Thyroid gland (tissue), 4 donors: ENCODE data around the gene KCNIP1. TPM values are rescaled to one million over a fixed set of nuclear protein-coding genes. Genes with fewer than 3 reads are reported as not detected.

Experiments used
- DNase-seq, 2 donors: peaks; one replicate each; pipeline ENCODE4 v3.0.0-alpha.2; 2019
- H3K27ac ChIP-seq, 3 donors: fragments of 200-600 bp; sonication (generic); 1 replicate in 2 of 3; 2 replicates in 1 of 3; pipeline ENCODE4 v1.5.1; 2016 to 2019; ENCODE audit warnings: mild to moderate bottlenecking in 1 of 3, moderate library complexity in 1 of 3
- H3K27me3 ChIP-seq: fragments of 200-600 bp; sonication (generic); one replicate; pipeline ENCODE4 v1.5.1; 2019
- H3K36me3 ChIP-seq, 2 donors: fragments of 200-600 bp; sonication (generic); one replicate each; pipeline ENCODE4 v1.5.1; 2016 to 2019
- H3K4me1 ChIP-seq, 2 donors: fragments of 200-600 bp; sonication (generic); one replicate each; pipeline ENCODE4 v1.5.1; 2017 to 2019
- H3K4me3 ChIP-seq, 3 donors: fragments of 200-600 bp; sonication (generic); replicated peaks in 1 of 3; 1 replicate in 2 of 3; 2 replicates in 1 of 3; pipeline ENCODE4 v1.5.1; 2016; ENCODE audit warnings: mild to moderate bottlenecking in 1 of 3
- H3K9me3 ChIP-seq: fragments of 200-600 bp; sonication (generic); one replicate; pipeline ENCODE4 v1.5.1; 2017
- POLR2A ChIP-seq, 2 donors: fragments of 450-650 bp; IDR thresholded peaks; one replicate each; pipeline ENCODE4 v1.6.1; 2017; ENCODE audit warnings: antibody characterized with exemption in 2 of 2, mild to moderate bottlenecking in 2 of 2, moderate library complexity in 1 of 2
- WGBS, 2 donors: methylation state at CpG; one replicate each; pipeline ENCODE4 v1.1.5; 2017; 5-methylcytosine and 5-hydroxymethylcytosine counted together
- intact Hi-C: fragments of 100-400 bp; cut with DNase I; formaldehyde crosslinking; loops from one replicate; pipeline ENCODE4 v1.15.1; 2023
- total RNA-seq, 4 donors: library from RNA; depleted of rRNA; stranded (reverse); fragments of >200 nt; gene quantifications; one replicate each; pipeline ENCODE4 v1.2.3, GENCODE V29; 2016
- TF ChIP-seq, protein P1 (sequence below), 6 experiments: fragments of 200-600 bp in 3 of 6; fragments of 450-650 bp in 3 of 6; sonication (generic) in 3 of 6; IDR thresholded peaks; one replicate each; pipeline ENCODE4 v1.5.1; 2016 to 2019; ENCODE audit warnings: antibody characterized with exemption in 6 of 6, mild to moderate bottlenecking in 2 of 6, inconsistent platforms in 1 of 6, moderate library complexity in 1 of 6

The KCNIP1 gene
- total RNA-seq, 4 donors from 2014 or later: 0.54 to 1.7 TPM; not detected in 2

DNA sequence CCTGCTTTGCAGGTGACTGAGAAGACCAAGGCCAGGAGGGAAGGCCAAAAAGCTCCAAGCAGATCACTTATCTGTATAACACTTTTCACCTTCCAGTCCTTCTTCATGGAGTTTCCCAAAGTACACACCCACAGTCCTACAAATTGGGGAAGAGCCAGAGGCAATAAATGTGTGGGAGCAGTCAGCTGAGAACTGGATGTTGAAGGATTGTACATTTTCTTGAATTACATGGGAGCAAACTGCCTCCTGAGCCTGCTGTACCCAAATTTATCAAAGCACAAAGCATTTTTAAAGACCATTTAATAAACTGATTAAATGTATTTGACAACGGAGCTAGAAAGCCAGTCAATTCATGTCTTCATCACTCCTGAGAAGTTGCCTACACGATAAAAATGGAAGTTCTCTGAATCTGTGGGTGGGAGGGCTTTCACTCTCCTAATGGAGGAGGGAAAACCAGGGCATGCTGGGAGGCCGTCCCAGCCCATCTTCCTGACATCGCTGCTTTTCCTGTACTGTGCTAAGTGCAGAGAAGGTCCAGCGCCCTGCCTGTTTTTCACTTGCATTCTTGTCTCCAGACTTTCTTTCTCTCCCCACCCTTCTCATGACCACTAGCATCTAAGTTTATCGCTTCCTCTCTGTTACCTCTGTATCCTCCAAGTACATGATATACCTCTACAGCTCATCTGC lies 79.0 kb downstream of the KCNIP1 start:
- intact Hi-C loops: no loop called here
- DNase-seq: no peak
- Histone ChIP-seq H3K9me3 (no peaks in the 10 kb centered on the region), H3K27me3 (no peaks in the 10 kb centered on the region), H3K27ac (no peak overlapping the region), H3K4me3 (no peak overlapping the region), H3K36me3 (no peaks in the 10 kb centered on the region), H3K4me1 (no peaks in the 10 kb centered on the region)
- no peak for TF ChIP-seq POLR2A (IDR thresholded peaks at IDR 0.05)
- TF ChIP-seq, protein P1, sequence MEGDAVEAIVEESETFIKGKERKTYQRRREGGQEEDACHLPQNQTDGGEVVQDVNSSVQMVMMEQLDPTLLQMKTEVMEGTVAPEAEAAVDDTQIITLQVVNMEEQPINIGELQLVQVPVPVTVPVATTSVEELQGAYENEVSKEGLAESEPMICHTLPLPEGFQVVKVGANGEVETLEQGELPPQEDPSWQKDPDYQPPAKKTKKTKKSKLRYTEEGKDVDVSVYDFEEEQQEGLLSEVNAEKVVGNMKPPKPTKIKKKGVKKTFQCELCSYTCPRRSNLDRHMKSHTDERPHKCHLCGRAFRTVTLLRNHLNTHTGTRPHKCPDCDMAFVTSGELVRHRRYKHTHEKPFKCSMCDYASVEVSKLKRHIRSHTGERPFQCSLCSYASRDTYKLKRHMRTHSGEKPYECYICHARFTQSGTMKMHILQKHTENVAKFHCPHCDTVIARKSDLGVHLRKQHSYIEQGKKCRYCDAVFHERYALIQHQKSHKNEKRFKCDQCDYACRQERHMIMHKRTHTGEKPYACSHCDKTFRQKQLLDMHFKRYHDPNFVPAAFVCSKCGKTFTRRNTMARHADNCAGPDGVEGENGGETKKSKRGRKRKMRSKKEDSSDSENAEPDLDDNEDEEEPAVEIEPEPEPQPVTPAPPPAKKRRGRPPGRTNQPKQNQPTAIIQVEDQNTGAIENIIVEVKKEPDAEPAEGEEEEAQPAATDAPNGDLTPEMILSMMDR (IDR thresholded peaks at IDR 0.05): no peak
- 84 to 88% methylated on average over 6 of the region's 6 CpGs for WGBS, 2 donors

DNA sequence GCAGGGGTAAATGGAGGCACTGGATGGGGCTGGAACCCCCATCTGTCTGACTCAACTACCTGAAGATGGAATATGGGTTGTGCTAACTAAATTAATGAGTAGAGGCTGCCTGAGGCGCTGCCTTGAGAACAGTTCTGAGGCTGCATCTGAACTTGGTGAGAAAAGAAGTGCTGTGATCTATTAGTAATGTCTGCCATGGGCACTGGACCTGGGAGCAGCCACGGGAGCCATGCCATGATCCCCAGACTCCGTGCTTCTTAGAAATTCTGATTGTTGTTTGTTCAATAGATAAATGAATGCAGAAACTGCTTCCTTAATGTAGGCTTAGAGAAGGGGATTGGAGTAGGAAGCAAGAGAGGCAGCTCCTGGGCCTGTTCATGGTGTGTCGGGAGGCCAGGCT lies 80.2 kb downstream of the KCNIP1 start:
- no peak overlapping the region for H3K4me3 ChIP-seq
- no peaks in the 10 kb centered on the region for H3K27me3 ChIP-seq
- H3K27ac ChIP-seq: no peak overlapping the region
- no peaks in the 10 kb centered on the region for H3K36me3 ChIP-seq
- DNase-seq: no peak
- no peak for TF ChIP-seq POLR2A (IDR thresholded peaks at IDR 0.05)
- TF ChIP-seq, protein P1 (IDR thresholded peaks at IDR 0.05): no peak
- intact Hi-C loops: no loop called here
- 83 to 85% methylated on average over 4 of the region's 4 CpGs for WGBS, 2 donors
- no peaks in the 10 kb centered on the region for H3K4me1 ChIP-seq
- H3K9me3 ChIP-seq: no peaks in the 10 kb centered on the region

DNA sequence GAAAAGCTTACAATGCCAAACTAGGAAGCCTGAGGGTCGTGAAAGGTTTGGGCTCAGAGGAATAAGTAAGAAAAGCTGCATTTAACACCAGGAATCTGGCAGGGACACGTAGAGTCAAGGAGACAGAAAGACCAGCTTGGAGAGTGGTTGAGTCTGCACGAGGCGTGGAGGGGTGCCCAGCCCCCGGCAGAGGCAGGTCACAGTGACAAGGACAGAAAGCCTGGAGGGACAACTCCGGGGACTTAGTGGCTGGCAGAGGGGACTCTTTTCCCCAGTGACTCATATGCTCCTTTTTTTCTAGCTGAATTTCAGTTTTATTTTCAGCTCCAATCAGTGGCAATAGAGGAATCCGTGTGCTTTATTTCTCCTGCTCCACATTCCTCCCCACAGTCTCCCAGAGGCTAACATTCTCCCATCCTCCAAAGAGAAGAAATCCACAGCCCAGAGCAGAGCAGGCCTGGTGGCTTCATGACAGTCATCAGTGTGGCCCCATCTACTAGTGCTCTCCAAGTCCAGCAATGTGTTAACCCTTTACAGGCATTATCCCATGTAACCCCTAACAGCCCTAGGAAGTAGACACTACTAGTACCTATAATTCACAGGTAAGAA lies 80.7 kb downstream of the KCNIP1 start:
- H3K9me3 ChIP-seq: no peaks in the 10 kb centered on the region
- H3K27me3 ChIP-seq: no peaks in the 10 kb centered on the region
- intact Hi-C loops: no loop called here
- TF ChIP-seq POLR2A (IDR thresholded peaks at IDR 0.05): no peak
- TF ChIP-seq, protein P1 (IDR thresholded peaks at IDR 0.05): no peak
- H3K4me3 ChIP-seq: no peak overlapping the region
- no peaks in the 10 kb centered on the region for H3K4me1 ChIP-seq
- DNase-seq: no peak
- H3K27ac ChIP-seq: no peak overlapping the region
- no peaks in the 10 kb centered on the region for H3K36me3 ChIP-seq
- 26 to 45% methylated on average over 7 of the region's 7 CpGs for WGBS, 2 donors

DNA sequence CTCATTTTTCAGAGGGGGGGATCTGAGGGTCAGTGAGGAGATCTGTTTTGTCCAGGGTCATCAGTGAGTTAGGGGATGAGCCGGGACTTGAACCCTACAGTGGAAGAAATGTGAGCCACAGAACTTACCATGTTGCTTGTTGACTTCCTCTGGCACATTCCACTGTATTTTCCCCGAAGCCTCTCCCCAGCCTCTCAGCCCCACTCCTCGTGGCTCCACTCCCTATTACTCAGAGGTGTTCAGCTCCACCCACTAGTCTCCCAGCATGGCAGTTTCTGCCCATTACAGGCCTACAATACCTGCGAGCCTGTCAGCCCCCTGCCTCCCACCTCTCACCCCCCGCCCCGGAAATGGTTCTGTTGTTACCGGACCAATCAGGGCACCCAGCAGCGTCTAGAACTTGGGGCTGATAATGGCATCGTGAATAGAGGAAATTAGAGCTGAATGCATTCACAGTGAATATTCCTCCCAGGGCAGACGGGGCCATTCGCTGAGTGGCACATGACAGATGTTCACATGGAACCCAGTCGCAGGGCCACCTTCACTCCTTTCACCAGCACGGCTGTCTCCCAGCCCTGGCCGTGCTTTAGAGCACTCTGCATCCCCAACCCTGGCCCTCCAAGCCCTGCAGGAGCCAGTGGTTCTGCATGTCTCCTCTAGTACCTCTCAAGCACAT lies 81.6 kb downstream of the KCNIP1 start:
- Histone ChIP-seq H3K9me3 (no peaks in the 10 kb centered on the region), H3K36me3 (no peaks in the 10 kb centered on the region), H3K27ac (no peak overlapping the region), H3K4me1 (no peaks in the 10 kb centered on the region), H3K4me3 (no peak overlapping the region), H3K27me3 (no peaks in the 10 kb centered on the region)
- no peak for DNase-seq
- intact Hi-C loops: no loop called here
- TF ChIP-seq, protein P1 (IDR thresholded peaks at IDR 0.05): no peak
- no peak for TF ChIP-seq POLR2A (IDR thresholded peaks at IDR 0.05)
- 68 to 73% methylated on average over 11 to 14 of the region's 14 CpGs for WGBS, 2 donors

DNA sequence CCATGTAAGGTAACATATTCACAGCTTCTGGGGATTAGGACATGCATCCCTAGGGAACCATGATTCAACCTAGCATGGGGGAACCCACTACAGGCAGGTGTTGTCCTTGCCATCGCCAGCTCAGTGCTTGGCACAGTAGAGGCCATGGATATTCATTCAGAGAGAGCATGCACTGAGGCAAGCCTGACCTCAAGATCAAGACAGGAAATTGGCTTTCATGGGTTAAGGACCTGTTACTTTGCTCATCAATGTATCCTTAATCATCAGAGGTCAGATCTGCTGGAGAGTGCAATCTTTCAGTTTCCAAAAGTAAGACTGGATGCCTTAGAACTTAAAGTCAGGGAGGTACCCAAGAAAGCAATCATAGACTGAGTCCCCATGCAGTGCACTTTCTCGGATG lies 84.0 kb downstream of the KCNIP1 start:
- H3K27ac ChIP-seq: no peak overlapping the region
- WGBS, 2 donors: 40 to 48% methylated on average over 2 of the region's 2 CpGs
- intact Hi-C loops: no loop called here
- H3K9me3 ChIP-seq: no peaks in the 10 kb centered on the region
- no peak for DNase-seq
- H3K36me3 ChIP-seq: no peaks in the 10 kb centered on the region
- H3K27me3 ChIP-seq: no peaks in the 10 kb centered on the region
- no peaks in the 10 kb centered on the region for H3K4me1 ChIP-seq
- H3K4me3 ChIP-seq: no peak overlapping the region
- TF ChIP-seq POLR2A (IDR thresholded peaks at IDR 0.05): no peak
- TF ChIP-seq, protein P1 (IDR thresholded peaks at IDR 0.05): no peak
